Stimulated activated CD8-positive, alpha-beta memory T cell treated with anti-CD3 and anti-CD28 coated beads, Interleukin-15, amount 100 ng/mL, for 1 hour (primary cell): ENCODE data around the gene SAFB2.

Source experiments
- DNase-seq: peaks from one replicate; pipeline ENCODE4 v3.0.0-alpha.2; 2020; ENCODE audit warnings: low read depth

SAFB2 gene

GRCh38 chr19:5542665-5543064 is 79.9 kb downstream of the SAFB2 start:
- DNase-seq = no peak

GRCh38 chr19:5541456-5541855 is 81.1 kb downstream of the SAFB2 start:
- no peak for DNase-seq

- DNase-seq = no peak
Observed at GRCh38 chr19:5540208-5540607, 82.4 kb downstream of the SAFB2 start.

GRCh38 chr19:5537870-5538269 is 84.7 kb downstream of the SAFB2 start:
- no peak for DNase-seq
